MM.1S (cell line): ENCODE measurements around the gene PTPRD.

Source experiments
- DNase-seq: peaks from one replicate; pipeline ENCODE4 v3.0.0-alpha.2; 2015
- H2AFZ ChIP-seq: fragments of 300-600 bp; sonication (generic); 2 replicates; pipeline ENCODE4 v1.6.0; 2016; ENCODE audit warnings: antibody characterized with exemption, low read length
- H3F3A ChIP-seq: fragments of 300-600 bp; sonication (generic); 2 replicates; pipeline ENCODE4 v1.6.1; 2016; ENCODE audit warnings: mild to moderate bottlenecking, antibody characterized with exemption, low read length, moderate library complexity, mixed read lengths; ENCODE audit not compliant: insufficient read depth
- H3K27ac ChIP-seq: fragments of 300-600 bp; sonication (generic); 2 replicates; pipeline ENCODE4 v1.5.1; 2016; ENCODE audit warnings: mild to moderate bottlenecking, low read length
- H3K27me3 ChIP-seq: fragments of 300-600 bp; sonication (generic); replicated peaks from 2 replicates; pipeline ENCODE4 v1.6.0; 2016; ENCODE audit warnings: low read length; ENCODE audit not compliant: insufficient read depth
- H3K36me3 ChIP-seq: fragments of 300-600 bp; sonication (generic); replicated peaks from 2 replicates; pipeline ENCODE4 v1.6.1; 2016; ENCODE audit warnings: mild to moderate bottlenecking, low read length, mixed read lengths; ENCODE audit not compliant: insufficient read depth
- H3K4me1 ChIP-seq: fragments of 300-600 bp; sonication (generic); 2 replicates; pipeline ENCODE4 v1.6.1; 2016; ENCODE audit warnings: low read length, mixed read lengths
- H3K4me2 ChIP-seq: fragments of 300-600 bp; sonication (generic); 2 replicates; pipeline ENCODE4 v1.6.0; 2016; ENCODE audit warnings: low read depth, low read length
- H3K4me3 ChIP-seq: fragments of 300-600 bp; sonication (generic); 2 replicates; pipeline ENCODE4 v1.5.1; 2016; ENCODE audit warnings: low read length, mixed read lengths
- H3K79me2 ChIP-seq: fragments of 300-600 bp; sonication (generic); 2 replicates; pipeline ENCODE4 v1.6.1; 2016; ENCODE audit warnings: mixed run types, low read length, mixed read lengths
- H3K9ac ChIP-seq: fragments of 300-600 bp; sonication (generic); 2 replicates; pipeline ENCODE4 v1.6.1; 2016; ENCODE audit warnings: low read length, mixed read lengths
- H3K9me2 ChIP-seq: fragments of 300-600 bp; sonication (generic); replicated peaks from 2 replicates; pipeline ENCODE4 v1.6.1; 2016; ENCODE audit warnings: mild to moderate bottlenecking, low read length, mixed read lengths; ENCODE audit not compliant: insufficient read depth
- H3K9me3 ChIP-seq: fragments of 300-600 bp; sonication (generic); replicated peaks from 2 replicates; pipeline ENCODE4 v1.6.1; 2016; ENCODE audit warnings: mild to moderate bottlenecking, low read length, mixed read lengths; ENCODE audit not compliant: insufficient read depth
- H4K20me1 ChIP-seq: fragments of 300-600 bp; sonication (generic); 2 replicates; pipeline ENCODE4 v1.6.1; 2016; ENCODE audit warnings: mild to moderate bottlenecking, low read length, moderate library complexity, mixed read lengths; ENCODE audit not compliant: insufficient read depth
- EZH2 ChIP-seq: fragments of 300-600 bp; sonication (generic); optimal IDR thresholded peaks from 2 replicates; pipeline ENCODE3; 2017; ENCODE audit warnings: low read depth, mild to moderate bottlenecking, antibody characterized with exemption, low read length, mixed read lengths
- EZH2phosphoT487 ChIP-seq: fragments of 300-600 bp; sonication (generic); IDR thresholded peaks from 2 replicates; pipeline ENCODE4 v1.6.1; 2018; ENCODE audit warnings: antibody characterized with exemption, low read length
- TF ChIP-seq, protein P1 (sequence below): fragments of 300-600 bp; sonication (generic); IDR thresholded peaks from 2 replicates; pipeline ENCODE4 v1.5.1; 2016; ENCODE audit warnings: antibody characterized with exemption, low read length, mixed read lengths

Gene PTPRD

DNA sequence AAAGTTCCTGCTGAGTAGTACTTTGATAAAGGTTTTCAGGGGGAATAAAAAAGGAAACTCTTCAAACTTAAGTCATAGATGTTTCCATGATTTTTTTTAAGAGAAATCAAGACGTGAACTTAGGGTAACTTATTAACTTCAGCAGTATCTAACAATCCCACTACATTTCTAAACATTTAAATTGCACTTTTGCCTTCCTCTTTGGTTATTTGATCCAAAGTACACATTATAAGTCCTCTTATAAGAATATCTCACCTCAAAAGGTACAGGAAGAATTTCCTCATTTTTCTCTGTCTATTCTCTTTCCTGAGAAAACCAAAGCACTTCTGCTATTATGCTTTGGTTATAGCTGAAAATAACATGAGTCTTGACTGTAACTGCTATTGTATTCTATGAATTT lies 7.9 kb downstream of the PTPRD start:
- no peak overlapping the region for H3K27ac ChIP-seq
- no peaks in the 10 kb centered on the region for H4K20me1 ChIP-seq
- TF ChIP-seq, protein P1, sequence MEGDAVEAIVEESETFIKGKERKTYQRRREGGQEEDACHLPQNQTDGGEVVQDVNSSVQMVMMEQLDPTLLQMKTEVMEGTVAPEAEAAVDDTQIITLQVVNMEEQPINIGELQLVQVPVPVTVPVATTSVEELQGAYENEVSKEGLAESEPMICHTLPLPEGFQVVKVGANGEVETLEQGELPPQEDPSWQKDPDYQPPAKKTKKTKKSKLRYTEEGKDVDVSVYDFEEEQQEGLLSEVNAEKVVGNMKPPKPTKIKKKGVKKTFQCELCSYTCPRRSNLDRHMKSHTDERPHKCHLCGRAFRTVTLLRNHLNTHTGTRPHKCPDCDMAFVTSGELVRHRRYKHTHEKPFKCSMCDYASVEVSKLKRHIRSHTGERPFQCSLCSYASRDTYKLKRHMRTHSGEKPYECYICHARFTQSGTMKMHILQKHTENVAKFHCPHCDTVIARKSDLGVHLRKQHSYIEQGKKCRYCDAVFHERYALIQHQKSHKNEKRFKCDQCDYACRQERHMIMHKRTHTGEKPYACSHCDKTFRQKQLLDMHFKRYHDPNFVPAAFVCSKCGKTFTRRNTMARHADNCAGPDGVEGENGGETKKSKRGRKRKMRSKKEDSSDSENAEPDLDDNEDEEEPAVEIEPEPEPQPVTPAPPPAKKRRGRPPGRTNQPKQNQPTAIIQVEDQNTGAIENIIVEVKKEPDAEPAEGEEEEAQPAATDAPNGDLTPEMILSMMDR = no peak
- no peak for TF ChIP-seq EZH2phosphoT487
- TF ChIP-seq EZH2 = no peak
- no peaks in the 10 kb centered on the region for H3K36me3 ChIP-seq
- no peaks in the 10 kb centered on the region for H3K79me2 ChIP-seq
- no peaks in the 10 kb centered on the region for H3K9me2 ChIP-seq
- no peaks in the 10 kb centered on the region for H3K9me3 ChIP-seq
- H2AFZ ChIP-seq = no peak overlapping the region
- H3K9ac ChIP-seq = no peak overlapping the region
- DNase-seq = no peak
- H3K4me3 ChIP-seq = no peak overlapping the region
- H3K4me1 ChIP-seq = no peaks in the 10 kb centered on the region
- no peaks in the 10 kb centered on the region for H3F3A ChIP-seq
- no peaks in the 10 kb centered on the region for H3K27me3 ChIP-seq
- no peak overlapping the region for H3K4me2 ChIP-seq

DNA sequence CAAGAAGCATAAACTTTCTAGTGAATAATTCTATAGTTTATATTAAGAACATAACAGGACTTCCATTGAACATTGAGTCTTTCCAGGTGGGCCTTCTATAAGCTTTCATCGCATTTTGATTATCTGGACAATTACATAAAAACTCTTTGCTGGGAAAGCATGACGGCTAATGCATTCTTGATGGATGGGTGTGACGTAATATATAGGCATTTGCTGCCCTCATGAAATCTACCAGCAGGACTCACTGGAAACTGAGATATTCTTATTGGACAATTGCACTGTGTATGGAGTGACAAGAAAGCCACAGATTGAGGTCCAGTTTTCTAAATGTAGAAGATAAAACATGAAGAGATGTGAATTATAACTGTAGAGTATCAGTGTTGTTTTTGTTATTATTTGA lies 15.0 kb downstream of the PTPRD start:
- DNase-seq = no peak
- H3K9me3 ChIP-seq = no peaks in the 10 kb centered on the region
- no peak overlapping the region for H3K4me2 ChIP-seq
- no peak overlapping the region for H3K27ac ChIP-seq
- H3K4me1 ChIP-seq = no peaks in the 10 kb centered on the region
- H3F3A ChIP-seq = no peaks in the 10 kb centered on the region
- TF ChIP-seq EZH2phosphoT487 = no peak
- TF ChIP-seq EZH2 = no peak
- TF ChIP-seq, protein P1 = no peak
- H3K27me3 ChIP-seq = no peaks in the 10 kb centered on the region
- no peaks in the 10 kb centered on the region for H3K9me2 ChIP-seq
- H2AFZ ChIP-seq = no peak overlapping the region
- H3K36me3 ChIP-seq = no peaks in the 10 kb centered on the region
- no peak overlapping the region for H3K9ac ChIP-seq
- H3K79me2 ChIP-seq = no peaks in the 10 kb centered on the region
- no peak overlapping the region for H3K4me3 ChIP-seq
- H4K20me1 ChIP-seq = no peaks in the 10 kb centered on the region

DNA sequence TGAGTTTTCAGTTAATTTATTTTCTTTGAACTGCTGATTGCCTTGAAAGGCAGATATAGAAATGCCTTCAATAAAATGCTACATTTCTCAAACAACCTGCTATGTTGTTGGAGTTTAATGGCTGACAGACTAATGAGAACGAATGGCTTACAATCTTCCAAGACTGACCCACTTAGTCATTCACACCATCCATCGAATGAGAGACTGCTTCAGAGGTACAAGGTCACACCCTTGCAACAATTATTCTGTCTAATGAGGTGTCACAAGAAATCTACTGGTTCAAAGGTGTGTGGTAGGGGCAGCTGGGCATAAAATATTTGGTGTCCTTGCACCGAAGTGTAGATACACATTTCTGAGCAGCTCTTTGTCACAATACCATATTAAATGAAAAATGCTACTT lies 18.3 kb downstream of the PTPRD start:
- Histone ChIP-seq H3K9me3 (no peaks in the 10 kb centered on the region), H3K4me2 (no peak overlapping the region), H3K4me3 (no peak overlapping the region), H3K9ac (no peak overlapping the region), H3K27me3 (no peaks in the 10 kb centered on the region), H3F3A (no peaks in the 10 kb centered on the region), H2AFZ (no peak overlapping the region), H4K20me1 (no peaks in the 10 kb centered on the region), H3K79me2 (no peaks in the 10 kb centered on the region), H3K36me3 (no peaks in the 10 kb centered on the region), H3K9me2 (no peaks in the 10 kb centered on the region), H3K4me1 (no peaks in the 10 kb centered on the region), H3K27ac (no peak overlapping the region)
- no peak for DNase-seq
- TF ChIP-seq, protein P1 = no peak
- no peak for TF ChIP-seq EZH2
- TF ChIP-seq EZH2phosphoT487 = no peak
